Activated CD4-positive, alpha-beta T cell treated with anti-CD3 and anti-CD28 coated beads for 36 hours (primary cell): ENCODE data around the gene SETD2. TPM values are rescaled to one million over a fixed set of nuclear protein-coding genes. Genes with fewer than 3 reads are reported as not detected.
"Not testable (repeated sequence)": the region's sequence is repeated elsewhere in the genome, so short reads cannot be mapped to it uniquely, and the experiment has no call there.

Experiments
- ATAC-seq: fragments of 200-7000 bp; cut with Tn5 transposase; one replicate; pipeline ENCODE4 v1.10.0; 2021; ENCODE audit warnings: mild to moderate bottlenecking, moderate library complexity
- CTCF ChIA-PET: fragments of 350-600 bp; sonication (Branson Sonifier 250); formaldehyde crosslinking; loops from one replicate; lab custom pipeline; 2021; ENCODE audit warnings: antibody characterized with exemption; lab: Charles Lee
- POLR2A ChIA-PET: fragments of 350-600 bp; sonication (Branson Sonifier 250); formaldehyde crosslinking; loops from one replicate; lab custom pipeline; 2021; ENCODE audit warnings: antibody characterized with exemption, inconsistent platforms; lab: Charles Lee
- DNase-seq: peaks from one replicate; pipeline ENCODE4 v3.0.0-alpha.2; 2020
- H3K27ac Mint-ChIP-seq: one replicate; pipeline ENCODE4 v1.8.0; 2021; ENCODE audit warnings: mixed read lengths
- H3K27me3 Mint-ChIP-seq: one replicate; pipeline ENCODE4 v1.8.0; 2021; ENCODE audit warnings: mixed read lengths
- H3K36me3 Mint-ChIP-seq: one replicate; pipeline ENCODE4 v1.8.0; 2021; ENCODE audit warnings: low read depth, mixed read lengths
- H3K4me1 Mint-ChIP-seq: one replicate; pipeline ENCODE4 v1.8.0; 2021; ENCODE audit warnings: mixed read lengths
- H3K4me3 Mint-ChIP-seq: one replicate; pipeline ENCODE4 v1.8.0; 2021; ENCODE audit warnings: mild to moderate bottlenecking, moderate library complexity, mixed read lengths
- H3K9me3 Mint-ChIP-seq: one replicate; pipeline ENCODE4 v1.8.0; 2021; ENCODE audit warnings: low read depth, mixed read lengths
- intact Hi-C, 2 experiments: fragments of 100-400 bp; cut with DNase I in 1 of 2; cut with micrococcal nuclease in 1 of 2; formaldehyde crosslinking; loops; one replicate each; pipeline versions ENCODE4 v1.14.2 to v1.15.1; 2022 to 2024; cut with DNase I, micrococcal nuclease
- total RNA-seq, 2 experiments: library from RNA; stranded (reverse); gene quantifications; one replicate each; pipeline ENCODE4 v1.2.3, GENCODE V29; 2021

SETD2 gene
- total RNA-seq, 2 experiments from 2014 or later: 31.8 to 35.8 TPM

GRCh38 chr3:47066259-47066658, 97.7 kb downstream of the SETD2 start:
- intact Hi-C loops, H3K4me3 Mint-ChIP-seq, POLR2A ChIA-PET, H3K9me3 Mint-ChIP-seq, ATAC-seq, H3K4me1 Mint-ChIP-seq, H3K27me3 Mint-ChIP-seq, DNase-seq, H3K27ac Mint-ChIP-seq: not testable (repeated sequence)
- peaks cover 27% of the 10 kb centered on the region for H3K36me3 Mint-ChIP-seq
- CTCF ChIA-PET: interaction anchor here (0.7 kb wide), 1 partner anchor 20 kb away, joined by 3 read pairs; no protein-coding TSS in a partner anchor

- ChIA-PET POLR2A (no interaction called here), CTCF (no interaction called here)
- Mint-ChIP-seq H3K27ac (no peak overlapping the region), H3K4me1 (peaks cover 5% of the 10 kb centered on the region), H3K4me3 (no peak overlapping the region), H3K36me3 (peaks cover 24% of the 10 kb centered on the region), H3K27me3 (no peaks in the 10 kb centered on the region), H3K9me3 (no peaks in the 10 kb centered on the region)
- DNase-seq (no peak), ATAC-seq (no peak)
- intact Hi-C loops: no loop called here
Measured at GRCh38 chr3:47065681-47066080, 98.2 kb downstream of the SETD2 start.

- no peak for ATAC-seq
- Mint-ChIP-seq H3K4me1 (peaks cover 5% of the 10 kb centered on the region), H3K27ac (no peak overlapping the region), H3K27me3 (no peaks in the 10 kb centered on the region), H3K36me3 (peaks cover 25% of the 10 kb centered on the region), H3K4me3 (no peak overlapping the region), H3K9me3 (no peaks in the 10 kb centered on the region)
- intact Hi-C loops: no loop called here
- ChIA-PET POLR2A (no interaction called here), CTCF (no interaction called here)
- DNase-seq: no peak
Measured at GRCh38 chr3:47065058-47065457, 98.9 kb downstream of the SETD2 start.

GRCh38 chr3:47057212-47057671, 106.7 kb downstream of the SETD2 start:
- intact Hi-C loops: loop anchor here (1.0 to 10.0 kb wide), 5 partner anchors 39 to 226 kb away; partner anchors contain the start of genes SETD2 (in 2 of the 2), KIF9 (in 1 of the 2) and KLHL18 (in 1 of the 2)
- Mint-ChIP-seq H3K4me3 (no peak overlapping the region), H3K36me3 (peaks cover 40% of the 10 kb centered on the region), H3K9me3 (no peaks in the 10 kb centered on the region), H3K4me1 (peaks cover 37% of the 10 kb centered on the region), H3K27me3 (no peaks in the 10 kb centered on the region), H3K27ac (peak overlapping the region; percentile 69)
- POLR2A ChIA-PET: interaction anchor here (0.6 to 1.0 kb wide), 2 partner anchors 27 to 407 kb away, joined by 3 read pairs; no protein-coding TSS in a partner anchor
- ATAC-seq: peak; percentile 88
- CTCF ChIA-PET: interaction anchor here (1.3 to 1.4 kb wide), 2 partner anchors 10 to 58 kb away, joined by 4 to 5 read pairs; no protein-coding TSS in a partner anchor
- peak; percentile 69 for DNase-seq

GRCh38 chr3:47056705-47057104, 107.2 kb downstream of the SETD2 start:
- peak; percentile 3 for ATAC-seq
- H3K36me3 Mint-ChIP-seq: peaks cover 35% of the 10 kb centered on the region

GRCh38 chr3:47054412-47054811, 109.5 kb downstream of the SETD2 start:
- peaks cover 28% of the 10 kb centered on the region for H3K36me3 Mint-ChIP-seq
- POLR2A ChIA-PET: no interaction called here

More at GRCh38 chr3:47056705-47057104, 107.2 kb downstream of the SETD2 start:
- Mint-ChIP-seq H3K27me3 (no peaks in the 10 kb centered on the region), H3K4me1 (peaks cover 35% of the 10 kb centered on the region), H3K27ac (peak overlapping the region; percentile 69), H3K9me3 (no peaks in the 10 kb centered on the region), H3K4me3 (no peak overlapping the region)
- DNase-seq: no peak
- POLR2A ChIA-PET: no interaction called here
- CTCF ChIA-PET: interaction anchor here (0.5 to 1.3 kb wide), 2 partner anchors 26 to 117 kb away, joined by 3 to 5 read pairs; no protein-coding TSS in a partner anchor
- intact Hi-C loops: loop anchor here (1.0 to 10.0 kb wide), 5 partner anchors 38 to 226 kb away; partner anchors contain the start of genes SETD2 (in 2 of the 2), KIF9 (in 1 of the 2) and KLHL18 (in 1 of the 2)

GRCh38 chr3:47047673-47048072, 116.2 kb downstream of the SETD2 start:
- intact Hi-C loops: no loop called here
- POLR2A ChIA-PET: interaction anchor here (0.6 kb wide), 1 partner anchor 266 kb away, joined by 4 read pairs; no protein-coding TSS in a partner anchor
- Mint-ChIP-seq H3K27ac (no peak overlapping the region), H3K9me3 (no peaks in the 10 kb centered on the region), H3K4me1 (peaks cover 11% of the 10 kb centered on the region), H3K36me3 (peaks cover 9% of the 10 kb centered on the region), H3K4me3 (no peak overlapping the region), H3K27me3 (no peaks in the 10 kb centered on the region)
- ATAC-seq: peak; percentile 77
- DNase-seq: no peak
- CTCF ChIA-PET: interaction anchor here (1.1 kb wide), 1 partner anchor 138 kb away, joined by 3 read pairs; no protein-coding TSS in a partner anchor

More at GRCh38 chr3:47054412-47054811, 109.5 kb downstream of the SETD2 start:
- intact Hi-C loops: loop anchor here in 1 of 2 experiments (10.0 kb wide), 1 partner anchor 110 kb away; the partner anchor contains the start of gene SETD2
- peak; percentile 40 for ATAC-seq
- no peak for DNase-seq
- no peak overlapping the region for H3K4me3 Mint-ChIP-seq
- no peaks in the 10 kb centered on the region for H3K27me3 Mint-ChIP-seq
- no peak overlapping the region for H3K27ac Mint-ChIP-seq
- CTCF ChIA-PET: no interaction called here
- H3K9me3 Mint-ChIP-seq: no peaks in the 10 kb centered on the region
- H3K4me1 Mint-ChIP-seq: peaks cover 35% of the 10 kb centered on the region

GRCh38 chr3:47047069-47047468, 116.8 kb downstream of the SETD2 start:
- Mint-ChIP-seq H3K27ac (peak overlapping the region; percentile 37), H3K4me3 (no peak overlapping the region)

GRCh38 chr3:47042231-47042791, 121.6 kb downstream of the SETD2 start:
- Mint-ChIP-seq H3K27me3 (no peaks in the 10 kb centered on the region), H3K4me1 (peaks cover 25% of the 10 kb centered on the region), H3K4me3 (no peak overlapping the region), H3K9me3 (peaks cover 2% of the 10 kb centered on the region), H3K27ac (no peak overlapping the region), H3K36me3 (peaks cover 32% of the 10 kb centered on the region)
- intact Hi-C loops: no loop called here
- POLR2A ChIA-PET: no interaction called here
- ATAC-seq (no peak), DNase-seq (no peak)
- CTCF ChIA-PET: interaction anchor here (0.6 to 3.2 kb wide), 2 partner anchors 10 to 458 kb away, joined by 3 to 9 read pairs; no protein-coding TSS in a partner anchor

More at GRCh38 chr3:47047069-47047468, 116.8 kb downstream of the SETD2 start:
- no peaks in the 10 kb centered on the region for H3K9me3 Mint-ChIP-seq
- peaks cover 14% of the 10 kb centered on the region for H3K36me3 Mint-ChIP-seq
- DNase-seq (no peak), ATAC-seq (no peak)
- POLR2A ChIA-PET: interaction anchor here (0.6 kb wide), 1 partner anchor 267 kb away, joined by 4 read pairs; no protein-coding TSS in a partner anchor
- CTCF ChIA-PET: interaction anchor here (1.1 to 1.5 kb wide), 4 partner anchors 15 to 137 kb away, joined by 3 to 4 read pairs (median 4); no protein-coding TSS in a partner anchor
- H3K27me3 Mint-ChIP-seq: no peaks in the 10 kb centered on the region
- H3K4me1 Mint-ChIP-seq: peaks cover 11% of the 10 kb centered on the region
- intact Hi-C loops: no loop called here

- DNase-seq (no peak), ATAC-seq (no peak)
- intact Hi-C loops: loop anchor here in 1 of 2 experiments (2.0 kb wide), 1 partner anchor 68 kb away; no protein-coding TSS in a partner anchor
- ChIA-PET POLR2A (no interaction called here), CTCF (interaction anchor here (0.7 to 1.5 kb wide), 3 partner anchors 9 to 282 kb away, joined by 3 to 7 read pairs (median 3); no protein-coding TSS in a partner anchor)
- Mint-ChIP-seq H3K4me3 (no peak overlapping the region), H3K27me3 (no peaks in the 10 kb centered on the region), H3K36me3 (peaks cover 38% of the 10 kb centered on the region), H3K27ac (no peak overlapping the region), H3K4me1 (peaks cover 22% of the 10 kb centered on the region), H3K9me3 (peaks cover 2% of the 10 kb centered on the region)
Measured at GRCh38 chr3:47041114-47041513, 122.8 kb downstream of the SETD2 start.

GRCh38 chr3:47037302-47037701, 126.6 kb downstream of the SETD2 start:
- POLR2A ChIA-PET, intact Hi-C loops, H3K9me3 Mint-ChIP-seq, CTCF ChIA-PET, H3K4me3 Mint-ChIP-seq, H3K27me3 Mint-ChIP-seq, ATAC-seq, DNase-seq: not testable (repeated sequence)
- Mint-ChIP-seq H3K27ac (peak overlapping the region; percentile 83), H3K36me3 (peaks cover 46% of the 10 kb centered on the region), H3K4me1 (peaks cover 28% of the 10 kb centered on the region)
